Measurements from ENCODE around the gene DNAH8. TPM values are rescaled to one million over a fixed set of nuclear protein-coding genes. Genes with fewer than 3 reads are reported as not detected.

Gene DNAH8
- total RNA-seq, 1 donor from 2014 or later, result 0.03 TPM

- H3K27me3 ChIP-seq (ENCODE audit: low read depth), result no peaks in the 10 kb centered on the region
- no peak overlapping the region for H3K4me3 ChIP-seq
- no peaks in the 10 kb centered on the region for H3K4me1 ChIP-seq
- H3K9me3 ChIP-seq, result no peaks in the 10 kb centered on the region
- H3K27ac ChIP-seq, result no peak overlapping the region
- TF ChIP-seq CTCF (IDR thresholded peaks at IDR 0.05), result no peak
- DNase-seq, result no peak
- ATAC-seq, result no peak
- no peaks in the 10 kb centered on the region for H3K36me3 ChIP-seq
- intact Hi-C loops (cut with DNase I), result no loop called here
These were observed 305.9 kb downstream of the DNAH8 start for GRCh38 chr6:39021041-39021440.

- intact Hi-C loops (cut with DNase I), result no loop called here
- Histone ChIP-seq H3K9me3 (no peaks in the 10 kb centered on the region), H3K27me3 (ENCODE audit: low read depth) (no peaks in the 10 kb centered on the region), H3K27ac (no peak overlapping the region), H3K4me1 (no peaks in the 10 kb centered on the region), H3K4me3 (no peak overlapping the region), H3K36me3 (no peaks in the 10 kb centered on the region)
- no peak for DNase-seq
- no peak for TF ChIP-seq CTCF (IDR thresholded peaks at IDR 0.05)
- no peak for ATAC-seq
These were observed 306.7 kb downstream of the DNAH8 start for GRCh38 chr6:39021779-39022178.

- Histone ChIP-seq H3K27me3 (ENCODE audit: low read depth) (no peaks in the 10 kb centered on the region), H3K27ac (no peak overlapping the region), H3K9me3 (no peaks in the 10 kb centered on the region), H3K4me3 (no peak overlapping the region), H3K4me1 (no peaks in the 10 kb centered on the region), H3K36me3 (no peaks in the 10 kb centered on the region)
- TF ChIP-seq CTCF (IDR thresholded peaks at IDR 0.05), result no peak
- ATAC-seq, result no peak
- intact Hi-C loops (cut with DNase I), result no loop called here
- no peak for DNase-seq
These were observed 311.1 kb downstream of the DNAH8 start for GRCh38 chr6:39026175-39026574.

- Histone ChIP-seq H3K4me1 (no peaks in the 10 kb centered on the region), H3K27me3 (ENCODE audit: low read depth) (no peaks in the 10 kb centered on the region), H3K9me3 (no peaks in the 10 kb centered on the region), H3K27ac (no peak overlapping the region), H3K36me3 (no peaks in the 10 kb centered on the region), H3K4me3 (no peak overlapping the region)
- DNase-seq (no peak), ATAC-seq (peak; percentile 67 to 68)
- intact Hi-C loops (cut with DNase I), result no loop called here
- TF ChIP-seq CTCF (IDR thresholded peaks at IDR 0.05), result peak; percentile 66
These were observed 314.3 kb downstream of the DNAH8 start for GRCh38 chr6:39029156-39030011.

GRCh38 chr6:39035681-39036080, 320.6 kb downstream of the DNAH8 start:
- H3K4me3 ChIP-seq, result no peak overlapping the region
- DNase-seq (no peak), ATAC-seq (no peak)
- no peak for TF ChIP-seq CTCF (IDR thresholded peaks at IDR 0.05)
- H3K27ac ChIP-seq, result no peak overlapping the region
- intact Hi-C loops (cut with DNase I), result no loop called here
- no peaks in the 10 kb centered on the region for H3K4me1 ChIP-seq
- no peaks in the 10 kb centered on the region for H3K9me3 ChIP-seq
- H3K36me3 ChIP-seq, result no peaks in the 10 kb centered on the region
- H3K27me3 ChIP-seq (ENCODE audit: low read depth), result peaks cover 10% of the 10 kb centered on the region
